OCI-LY7 (cell line): ENCODE results near the gene SUV39H2. TPM values are rescaled to one million over a fixed set of nuclear protein-coding genes. Genes with fewer than 3 reads are reported as not detected.

Experiments used
- BruUV-seq: library from RNA; stranded (reverse); fragments of 400-500 nt; replicated peaks from 2 replicates; lab custom pipeline; 2021; lab: Mats Ljungman, UMichigan
- CTCF ChIA-PET: fragments of 300-600 bp; sonication (Branson Sonifier 250); formaldehyde crosslinking; loops from one replicate; lab custom pipeline; 2022; ENCODE audit warnings: antibody characterized with exemption; ENCODE audit not compliant: unreplicated experiment; lab: Charles Lee
- POLR2A ChIA-PET: fragments of 300-600 bp; sonication (Branson Sonifier 250); formaldehyde crosslinking; loops from one replicate; lab custom pipeline; 2022; ENCODE audit warnings: antibody characterized with exemption; lab: Charles Lee
- DNase-seq: peaks from one replicate; pipeline ENCODE4 v3.0.0-alpha.2; 2015; ENCODE audit warnings: low spot score
- H2AFZ ChIP-seq: fragments of 200-600 bp; sonication (generic), shearing (Covaris generic); 2 replicates; pipeline ENCODE4 v1.6.1; 2014; ENCODE audit warnings: mild to moderate bottlenecking, antibody characterized with exemption, low read length, moderate library complexity
- H3K27ac ChIP-seq: fragments of 200-600 bp; sonication (generic); 2 replicates; pipeline ENCODE4 v1.5.1; 2014; ENCODE audit warnings: mixed run types, low read depth, mild to moderate bottlenecking, moderate library complexity, low read length, inconsistent platforms; ENCODE audit not compliant: poor library complexity, severe bottlenecking
- H3K36me3 ChIP-seq: fragments of 200-600 bp; sonication (generic); 2 replicates; pipeline ENCODE4 v1.6.1; 2014; ENCODE audit warnings: mild to moderate bottlenecking, antibody characterized with exemption, low read length, moderate library complexity, mixed read lengths; ENCODE audit not compliant: insufficient read depth
- H3K4me1 ChIP-seq: fragments of 200-600 bp; sonication (generic); 2 replicates; pipeline ENCODE4 v1.5.1; 2014; ENCODE audit warnings: mild to moderate bottlenecking, low read length; ENCODE audit not compliant: insufficient read depth, poor library complexity, severe bottlenecking
- H3K4me2 ChIP-seq: fragments of 200-600 bp; sonication (generic); 2 replicates; pipeline ENCODE4 v1.6.1; 2014; ENCODE audit warnings: mild to moderate bottlenecking, low read length
- H3K4me3 ChIP-seq: fragments of 200-600 bp; sonication (generic); 2 replicates; pipeline ENCODE4 v1.5.1; 2014; ENCODE audit warnings: mild to moderate bottlenecking, low read depth, low read length; ENCODE audit not compliant: poor library complexity, severe bottlenecking
- H3K79me2 ChIP-seq: fragments of 200-600 bp; sonication (generic); 2 replicates; pipeline ENCODE4 v1.6.1; 2016; ENCODE audit warnings: low read depth, mild to moderate bottlenecking, low read length, moderate library complexity, mixed read lengths; ENCODE audit not compliant: insufficient read depth
- H3K9me2 ChIP-seq: fragments of 200-600 bp; sonication (generic); 2 replicates; pipeline ENCODE4 v1.6.1; 2016; ENCODE audit warnings: mild to moderate bottlenecking, low read length, mixed read lengths; ENCODE audit not compliant: insufficient read depth
- H3K9me3 ChIP-seq: fragments of 200-600 bp; sonication (generic); 2 replicates; pipeline ENCODE4 v1.6.1; 2014; ENCODE audit warnings: mild to moderate bottlenecking, mixed run types, low read length, mixed read lengths
- H4K20me1 ChIP-seq: fragments of 200-600 bp; sonication (generic); 2 replicates; pipeline ENCODE4 v1.6.1; 2014; ENCODE audit warnings: mild to moderate bottlenecking, antibody characterized with exemption, low read length, moderate library complexity, mixed read lengths; ENCODE audit not compliant: insufficient read depth
- CTCF ChIP-seq: fragments of 200-600 bp; sonication (generic); conservative IDR thresholded peaks from 2 replicates; pipeline ENCODE4 v1.5.1; 2014; ENCODE audit warnings: mild to moderate bottlenecking, antibody characterized with exemption, low read length, moderate library complexity, mixed read lengths
- EZH2phosphoT487 ChIP-seq: fragments of 200-600 bp; sonication (generic); IDR thresholded peaks from 2 replicates; pipeline ENCODE4 v1.6.1; 2018; ENCODE audit warnings: low read depth, borderline replicate concordance, mild to moderate bottlenecking, mixed run types, antibody characterized with exemption, low read length, moderate library complexity, mixed read lengths
- intact Hi-C: fragments of 100-400 bp; cut with micrococcal nuclease; formaldehyde crosslinking; loops from one replicate; pipeline ENCODE4 v1.10.0; 2022; ENCODE audit not compliant: unreplicated experiment
- total RNA-seq, 2 experiments: library from RNA; depleted of rRNA in 1 of 2; stranded (reverse); fragments of >200 nt in 1 of 2; shearing (Covaris generic) in 1 of 2; gene quantifications; 2 replicates each; pipeline ENCODE4 v1.2.3, GENCODE V29; 2014 to 2022

Gene SUV39H2
- total RNA-seq, 2 experiments from 2014 or later: 31.5 to 58.0 TPM

- TF ChIP-seq EZH2phosphoT487: no peak
- no peak for TF ChIP-seq CTCF
- ChIA-PET POLR2A (no interaction called here), CTCF (no interaction called here)
- BruUV-seq: no TSS peak
- H3K27ac ChIP-seq: no peak overlapping the region
- H3K36me3 ChIP-seq: peaks cover 99% of the 10 kb centered on the region
- no peak overlapping the region for H3K4me3 ChIP-seq
- H3K79me2 ChIP-seq: peaks cover 12% of the 10 kb centered on the region; the same call in 1 of the 2 replicates
- no peak for DNase-seq
- no peaks in the 10 kb centered on the region for H3K4me1 ChIP-seq
- no peak overlapping the region for H2AFZ ChIP-seq
- no peaks in the 10 kb centered on the region for H3K9me2 ChIP-seq
- H3K4me2 ChIP-seq: no peak overlapping the region
- intact Hi-C loops: loop anchor here (10.0 kb wide), 1 partner anchor 414 kb away; no protein-coding TSS in a partner anchor
- peaks cover 5% of the 10 kb centered on the region; the same call in 1 of the 2 replicates for H3K9me3 ChIP-seq
- H4K20me1 ChIP-seq: peaks cover 10% of the 10 kb centered on the region; the same call in 1 of the 2 replicates
These were observed 30.4 kb downstream of the SUV39H2 start for GRCh38 chr10:14909101-14909500.

- ChIA-PET POLR2A (interaction anchor here (1.0 kb wide), 1 partner anchor 25 kb away, joined by 4 read pairs; no protein-coding TSS in a partner anchor), CTCF (no interaction called here)
- no peak for DNase-seq
- peaks cover 100% of the 10 kb centered on the region for H3K36me3 ChIP-seq
- no peaks in the 10 kb centered on the region for H3K4me1 ChIP-seq
- intact Hi-C loops: loop anchor here (5.0 kb wide), 1 partner anchor 49 kb away; no protein-coding TSS in a partner anchor
- peaks cover 8% of the 10 kb centered on the region for H3K9me3 ChIP-seq
- no peak overlapping the region for H3K4me3 ChIP-seq
- H3K79me2 ChIP-seq: peaks cover 25% of the 10 kb centered on the region; the same call in 1 of the 2 replicates
- no peaks in the 10 kb centered on the region for H3K9me2 ChIP-seq
- H2AFZ ChIP-seq: no peak overlapping the region
- no peak for TF ChIP-seq EZH2phosphoT487
- BruUV-seq: no TSS peak
- H3K27ac ChIP-seq: no peak overlapping the region
- H4K20me1 ChIP-seq: no peaks in the 10 kb centered on the region
- no peak overlapping the region for H3K4me2 ChIP-seq
These were observed 32.3 kb downstream of the SUV39H2 start for GRCh38 chr10:14910953-14911352.

- TF ChIP-seq CTCF (no peak), EZH2phosphoT487 (no peak)
- no TSS peak for BruUV-seq
- DNase-seq: no peak
- Histone ChIP-seq H3K36me3 (peaks cover 100% of the 10 kb centered on the region), H2AFZ (no peak overlapping the region), H3K4me1 (no peaks in the 10 kb centered on the region), H3K9me2 (no peaks in the 10 kb centered on the region), H3K4me2 (no peak overlapping the region), H3K27ac (no peak overlapping the region), H4K20me1 (no peaks in the 10 kb centered on the region), H3K4me3 (no peak overlapping the region), H3K9me3 (peaks cover 17% of the 10 kb centered on the region), H3K79me2 (peaks cover 26% of the 10 kb centered on the region; the same call in 1 of the 2 replicates)
- POLR2A ChIA-PET: interaction anchor here (1.0 kb wide), 1 partner anchor 26 kb away, joined by 4 read pairs; no protein-coding TSS in a partner anchor
- intact Hi-C loops: loop anchor here (5.0 kb wide), 1 partner anchor 50 kb away; no protein-coding TSS in a partner anchor
- CTCF ChIA-PET: no interaction called here
These were observed 33.1 kb downstream of the SUV39H2 start for GRCh38 chr10:14911801-14912200.
